TTC549 (cell line): Measurements from ENCODE around the gene ANKS1B.
"Not testable (repeated sequence)": the region's sequence is repeated elsewhere in the genome, so short reads cannot be mapped to it uniquely, and the experiment has no call there.

ENCODE experiments used
- FAIRE-seq: peaks from 2 replicates; lab custom pipeline; 2012; peaks lifted over from hg19 to GRCh38; lab: Jason Lieb, UNC

Gene ANKS1B

DNA sequence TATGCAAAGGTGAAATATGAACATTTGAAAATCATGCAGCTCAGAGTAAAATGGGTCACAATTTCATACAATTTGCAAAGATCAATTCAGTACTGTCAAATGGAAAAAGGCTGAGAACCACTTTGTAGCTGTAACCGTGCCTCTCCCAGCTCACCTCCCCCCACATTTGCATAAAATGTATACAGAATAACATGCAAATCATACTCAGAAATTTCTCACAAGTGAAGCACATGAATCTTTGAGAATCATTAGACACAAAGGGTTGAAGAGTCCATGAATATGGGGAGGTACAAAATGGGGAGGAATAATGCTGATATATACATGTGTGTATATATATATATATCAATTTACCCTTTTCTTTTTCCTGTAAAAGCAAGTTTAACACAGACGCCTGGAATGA lies 1177.5 kb downstream of the ANKS1B start:
- no peak for FAIRE-seq

DNA sequence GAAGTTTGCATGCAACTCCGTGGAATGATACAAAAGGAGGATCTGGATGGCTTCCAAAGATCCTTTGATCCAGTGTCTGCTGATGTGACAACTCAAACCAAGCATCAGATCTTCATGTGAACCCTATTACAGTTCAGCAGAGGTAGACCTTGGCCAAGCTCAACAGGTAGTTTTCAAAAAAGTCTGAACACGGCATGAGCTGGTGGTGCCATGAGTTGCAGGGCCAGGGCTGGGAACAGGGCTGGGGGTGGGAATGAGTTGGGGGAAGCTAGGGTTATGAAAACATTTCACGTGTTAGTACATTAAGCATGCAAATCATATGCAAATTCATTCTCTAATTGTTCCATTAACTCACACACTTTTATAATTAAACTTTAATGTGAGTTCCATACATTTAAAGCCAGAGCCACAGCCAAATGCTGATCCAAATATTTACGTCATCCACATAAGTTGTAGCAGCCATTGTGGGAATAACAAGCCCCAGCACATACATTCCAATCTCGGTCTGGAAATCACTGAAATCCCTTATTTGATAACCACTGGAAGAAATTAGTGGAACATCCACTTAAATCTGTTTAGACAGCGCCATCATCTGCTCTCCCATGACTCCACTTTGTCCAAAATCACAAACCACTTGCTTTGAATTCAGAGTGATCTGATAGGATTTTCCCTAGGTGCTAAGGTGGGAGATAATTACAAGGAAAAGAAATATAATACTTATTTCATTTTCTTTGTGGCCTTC lies 1181.1 kb downstream of the ANKS1B start:
- no peak for FAIRE-seq

DNA sequence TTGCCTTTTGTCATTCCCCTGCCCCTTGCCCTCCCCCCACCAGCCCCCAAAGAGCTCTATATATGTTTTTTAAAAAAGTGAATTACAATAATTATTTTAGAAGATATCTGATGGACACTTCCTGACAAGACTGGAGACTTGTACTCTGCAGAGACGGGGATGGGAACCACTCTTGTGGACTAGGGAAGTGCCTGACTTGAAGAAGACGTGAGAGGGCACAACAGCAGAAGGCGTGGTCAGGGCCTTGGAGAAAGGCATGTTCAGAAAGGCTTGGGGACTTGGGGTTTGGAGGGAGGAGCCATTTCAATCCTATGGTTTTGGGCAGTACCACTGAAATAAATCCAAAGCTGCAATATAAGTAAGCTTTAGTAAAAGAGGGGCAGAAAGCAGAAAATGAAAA lies 1184.9 kb downstream of the ANKS1B start:
- FAIRE-seq = no peak

DNA sequence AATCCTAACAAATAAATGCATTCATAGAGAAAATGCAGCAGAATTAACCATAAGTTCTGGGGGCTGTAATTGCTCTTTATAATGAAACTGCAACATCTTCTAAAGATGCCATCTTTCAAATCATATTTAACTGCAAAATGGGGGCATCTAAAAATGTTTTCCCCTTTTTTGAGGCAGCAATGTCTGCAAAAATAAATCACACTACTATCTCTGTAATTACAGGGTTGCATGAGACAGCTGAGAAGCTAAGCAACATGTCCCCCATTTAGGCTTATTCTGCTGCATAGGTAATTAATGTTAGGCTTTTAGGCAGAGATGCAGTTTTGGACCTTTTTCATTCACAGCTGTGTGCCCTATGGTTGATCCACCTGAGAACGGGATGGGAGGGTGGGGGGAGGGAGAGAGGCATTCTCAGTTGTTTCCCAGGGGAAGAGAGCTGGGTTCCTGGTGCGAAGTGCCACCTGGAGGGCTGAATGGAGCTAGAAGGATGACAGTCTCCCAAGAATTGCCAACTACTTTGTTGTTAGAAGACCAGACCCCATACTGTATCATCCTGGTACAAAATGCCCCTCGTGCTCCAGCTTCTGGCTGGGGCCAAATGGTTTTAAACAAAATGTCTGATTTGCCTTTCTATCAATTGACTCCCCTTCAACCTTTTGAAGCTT lies 1185.5 kb downstream of the ANKS1B start:
- no peak for FAIRE-seq

DNA sequence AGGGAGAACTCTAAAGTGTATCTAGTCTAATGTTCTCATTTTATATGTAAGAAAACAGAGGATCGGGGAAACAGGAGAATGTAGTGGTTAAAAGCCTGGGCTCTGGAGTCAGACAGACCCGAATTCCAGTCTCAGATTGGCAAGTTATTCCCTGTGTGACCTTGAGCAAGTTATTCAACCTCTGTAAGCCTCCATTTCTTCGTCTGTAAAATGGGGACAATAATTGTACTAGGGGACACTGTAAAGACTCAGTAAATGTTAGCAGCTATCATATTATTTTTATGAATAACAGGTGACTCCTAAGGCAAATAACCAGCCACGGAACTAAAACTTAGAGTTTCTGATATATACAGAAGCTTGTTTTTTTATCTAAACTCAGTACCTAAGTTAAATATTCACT lies 1187.5 kb downstream of the ANKS1B start:
- no peak for FAIRE-seq

DNA sequence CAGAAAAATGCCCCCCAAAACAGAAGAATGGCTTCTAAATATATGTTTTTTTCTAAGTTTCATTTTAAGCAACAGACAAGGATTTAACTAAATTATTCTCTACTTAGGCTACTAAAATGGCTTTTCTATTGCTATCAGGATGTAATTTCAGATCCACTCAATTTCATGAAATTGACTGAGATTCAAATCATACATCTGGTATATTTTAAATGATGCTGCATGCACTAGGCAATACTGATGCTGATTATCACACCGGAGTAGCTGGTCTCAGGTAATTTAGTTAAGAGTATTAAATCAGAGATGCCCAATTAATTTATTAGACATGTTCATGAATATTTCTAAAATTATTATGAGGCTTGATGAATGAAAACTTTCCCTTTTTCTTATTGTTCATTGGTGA lies 1188.0 kb downstream of the ANKS1B start:
- no peak for FAIRE-seq

DNA sequence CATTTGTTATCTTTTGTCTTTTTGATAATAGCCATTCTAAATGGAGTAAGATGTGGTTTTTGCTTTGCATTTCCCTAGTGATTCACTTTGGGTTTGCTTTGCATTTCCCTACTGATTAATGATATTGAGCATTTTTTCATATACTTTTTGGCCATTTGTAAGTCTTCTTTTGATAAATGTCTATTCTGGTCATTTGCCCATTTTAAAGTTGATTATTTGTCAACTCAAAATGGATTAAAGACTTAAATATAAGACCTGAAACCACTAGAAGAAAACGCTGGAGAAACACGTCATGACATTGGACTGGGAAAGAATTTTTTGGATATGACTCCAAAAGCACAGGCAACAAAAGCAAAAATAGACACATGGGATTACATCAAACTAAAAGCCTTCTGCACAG lies 1191.6 kb downstream of the ANKS1B start:
- FAIRE-seq = no peak

DNA sequence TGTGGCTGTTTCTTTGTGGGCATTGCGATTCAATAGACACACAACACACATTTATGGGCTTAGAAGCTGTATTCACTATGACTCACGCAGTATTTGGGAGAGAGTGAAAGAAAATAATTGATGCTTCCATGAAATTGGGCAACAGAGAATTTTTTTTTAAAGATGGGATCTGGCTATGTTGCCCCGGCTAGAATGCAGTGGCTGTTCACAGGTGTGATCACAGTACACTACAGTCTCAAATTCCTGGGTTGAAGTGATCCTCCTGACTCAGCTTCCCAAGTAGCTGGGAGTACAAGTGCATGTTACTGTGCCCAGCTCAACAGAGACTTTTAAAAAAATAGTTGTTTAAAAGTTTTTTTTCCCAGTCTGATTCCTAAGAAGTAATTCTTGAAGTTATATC lies 1193.3 kb downstream of the ANKS1B start:
- no peak for FAIRE-seq

DNA sequence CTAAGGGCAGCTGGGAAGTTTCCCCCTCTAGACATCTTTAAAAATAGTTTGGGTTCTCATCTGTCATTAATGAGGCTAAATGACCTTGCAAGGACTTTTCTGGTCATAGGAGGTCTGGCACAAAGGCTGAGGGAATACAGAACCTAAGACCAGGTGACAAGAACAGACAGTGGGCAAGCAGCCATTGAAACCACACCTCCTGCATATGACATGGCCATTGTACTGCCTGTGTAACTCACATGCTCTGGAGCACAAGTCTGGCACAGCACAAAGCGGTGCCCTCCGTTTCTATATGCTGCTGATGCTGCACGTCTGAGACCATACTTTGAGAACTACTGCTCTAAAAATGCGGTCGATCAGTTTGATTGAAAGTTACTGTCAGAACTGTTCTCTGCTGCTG lies 1196.3 kb downstream of the ANKS1B start:
- no peak for FAIRE-seq

DNA sequence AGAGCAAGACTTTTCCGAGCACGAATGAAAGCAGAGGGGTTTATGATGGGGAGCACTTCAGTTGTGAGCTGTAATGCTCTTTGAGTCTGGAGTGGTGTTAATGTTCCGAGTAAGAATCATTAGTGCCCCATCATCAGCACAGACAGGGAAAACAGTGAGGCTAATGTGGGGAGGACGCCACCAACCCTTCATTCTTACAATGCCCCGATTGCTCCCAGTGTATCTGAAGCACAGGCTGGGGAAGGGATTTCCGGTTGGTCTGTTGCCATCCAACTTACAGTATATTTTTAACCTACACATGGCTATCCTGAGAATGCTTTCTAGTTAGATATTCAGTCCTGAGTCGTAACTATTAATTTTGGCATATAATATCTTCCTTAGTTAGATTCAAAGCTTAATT lies 1198.1 kb downstream of the ANKS1B start:
- FAIRE-seq = no peak

DNA sequence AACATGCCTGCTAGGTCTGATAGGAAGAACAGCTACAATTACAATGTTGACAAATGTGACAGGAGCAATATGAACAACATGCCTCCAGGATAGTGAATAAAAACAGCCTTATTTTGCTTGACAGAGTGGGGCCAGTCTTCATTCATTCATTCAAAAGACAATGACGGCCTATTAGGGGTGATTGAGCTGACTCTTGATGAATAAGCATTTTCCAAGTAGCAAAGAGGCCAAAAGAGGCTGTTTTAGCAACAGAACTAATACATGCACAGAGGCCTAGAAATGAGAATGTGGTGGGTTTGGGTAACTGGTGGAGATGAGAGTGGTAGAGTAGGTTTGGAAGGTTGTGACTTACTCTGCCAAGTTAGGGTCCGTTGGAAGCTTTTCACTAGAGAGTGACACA lies 1201.3 kb downstream of the ANKS1B start:
- FAIRE-seq = no peak

DNA sequence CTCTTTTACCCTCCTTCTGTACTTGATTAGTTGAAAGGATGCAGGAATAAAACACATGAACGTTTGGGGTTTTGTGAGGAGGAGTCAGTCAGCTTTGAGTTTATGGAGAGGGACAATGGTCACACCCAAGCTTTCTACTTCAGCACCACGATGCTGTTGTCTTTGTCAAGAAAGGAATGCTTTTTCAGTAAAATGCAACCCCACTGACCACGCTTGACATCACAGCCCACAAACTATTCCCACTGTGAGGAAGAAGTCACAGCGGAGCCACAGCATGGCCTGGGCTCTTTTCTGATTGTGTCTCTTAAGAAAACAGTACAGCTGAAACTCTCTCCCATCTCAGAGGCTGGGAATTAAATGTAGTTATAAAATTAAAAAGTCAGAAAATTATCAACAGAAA lies 1204.5 kb downstream of the ANKS1B start:
- no peak for FAIRE-seq

DNA sequence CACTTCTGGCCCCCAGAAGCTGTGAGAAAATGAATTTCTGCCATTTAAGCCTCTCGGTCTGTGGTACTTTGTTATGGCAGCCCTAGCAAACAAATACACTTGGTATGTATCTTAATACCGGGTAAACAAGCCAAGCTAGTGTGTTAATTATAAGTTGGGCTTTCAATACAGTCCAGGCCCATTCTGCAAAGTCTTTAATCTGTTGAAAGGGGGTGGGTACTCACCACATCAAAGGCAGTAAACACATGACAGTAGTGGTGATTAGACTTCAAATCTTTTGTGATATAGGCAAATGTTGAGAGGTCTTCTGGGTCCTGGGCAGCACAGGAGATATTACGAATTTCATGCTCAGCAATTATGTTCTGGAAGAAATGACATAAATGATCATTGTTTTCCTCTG lies 1211.9 kb downstream of the ANKS1B start:
- no peak for FAIRE-seq

DNA sequence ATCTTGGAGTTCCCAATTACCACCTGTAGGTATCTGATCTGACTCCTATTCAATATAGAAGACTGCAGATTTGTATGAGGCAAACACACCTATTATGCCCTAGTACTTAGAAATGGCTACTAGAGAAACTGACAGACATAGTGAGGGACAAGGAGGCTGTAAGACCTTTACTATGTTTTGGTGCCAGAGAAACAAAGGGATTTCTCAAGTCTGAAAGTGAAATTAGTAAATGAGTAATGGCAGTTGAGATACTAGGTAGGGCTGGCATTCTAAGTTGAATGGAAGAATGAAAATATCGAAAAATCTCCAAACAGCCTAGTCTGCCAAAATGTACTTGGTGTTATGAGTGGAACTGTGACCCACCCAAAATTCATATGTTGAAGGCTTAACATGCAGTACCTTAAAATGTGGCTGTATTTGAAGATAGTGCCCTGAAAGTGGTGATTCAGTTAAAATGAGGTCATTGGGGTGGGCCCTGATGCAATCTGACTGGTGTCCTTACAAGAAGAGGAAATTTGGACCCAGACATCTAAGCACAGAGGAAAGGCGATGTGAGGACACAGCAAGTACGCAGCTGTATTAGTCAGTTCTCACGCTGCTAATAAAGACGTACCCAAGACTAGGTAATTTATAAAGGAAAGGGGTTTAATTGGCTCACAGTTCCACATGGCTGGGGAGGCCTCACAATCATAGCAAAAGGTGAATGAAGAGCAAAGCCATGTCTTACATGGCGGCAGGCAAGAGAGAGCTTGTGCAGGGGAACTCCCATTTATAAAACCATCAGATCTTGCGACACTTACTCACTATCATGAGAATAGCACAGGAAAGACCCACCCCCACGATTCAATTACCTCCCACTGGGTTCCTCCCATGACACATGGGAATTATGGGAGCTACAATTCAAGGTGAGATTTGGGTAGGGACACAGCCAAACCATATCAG lies 1212.7 kb downstream of the ANKS1B start:
- FAIRE-seq = no peak

DNA sequence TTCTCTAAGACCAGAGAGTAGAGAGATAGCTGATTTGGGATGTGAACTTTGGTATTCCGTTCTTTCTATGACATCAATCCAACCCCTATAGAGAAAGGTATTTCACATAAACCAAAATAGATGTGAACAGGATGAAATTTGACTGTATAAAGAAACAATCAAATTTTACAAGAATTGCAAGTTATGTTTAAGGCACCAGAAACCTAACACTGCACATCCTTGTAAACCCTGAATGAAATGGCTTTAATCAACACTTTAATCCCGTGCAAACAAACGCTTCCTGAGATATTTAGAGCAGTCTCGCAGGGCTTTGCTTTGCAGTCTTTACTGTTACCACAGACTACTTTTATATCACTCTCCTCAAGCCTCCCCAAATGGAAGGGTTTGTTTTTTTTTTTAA lies 1214.5 kb downstream of the ANKS1B start:
- no peak for FAIRE-seq

DNA sequence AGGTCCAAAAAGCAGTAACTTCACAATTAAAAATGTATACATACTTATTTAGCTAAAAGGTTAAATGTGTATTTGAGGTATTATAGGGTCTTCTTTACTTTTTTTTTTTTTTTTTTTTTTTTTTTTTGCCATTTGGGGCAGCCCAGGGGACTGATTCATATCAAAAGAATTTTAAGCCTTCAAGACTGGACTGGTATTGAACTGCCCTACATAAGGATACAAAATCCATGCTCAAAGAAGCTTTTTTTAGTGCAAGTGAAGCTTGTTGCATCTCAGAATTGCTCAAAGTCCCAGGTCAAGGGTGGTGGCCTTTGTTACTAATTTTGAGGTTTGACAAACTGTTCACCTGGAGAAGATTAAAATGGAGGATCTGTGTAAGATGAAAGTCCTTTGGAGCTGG lies 1215.7 kb downstream of the ANKS1B start:
- no peak for FAIRE-seq

DNA sequence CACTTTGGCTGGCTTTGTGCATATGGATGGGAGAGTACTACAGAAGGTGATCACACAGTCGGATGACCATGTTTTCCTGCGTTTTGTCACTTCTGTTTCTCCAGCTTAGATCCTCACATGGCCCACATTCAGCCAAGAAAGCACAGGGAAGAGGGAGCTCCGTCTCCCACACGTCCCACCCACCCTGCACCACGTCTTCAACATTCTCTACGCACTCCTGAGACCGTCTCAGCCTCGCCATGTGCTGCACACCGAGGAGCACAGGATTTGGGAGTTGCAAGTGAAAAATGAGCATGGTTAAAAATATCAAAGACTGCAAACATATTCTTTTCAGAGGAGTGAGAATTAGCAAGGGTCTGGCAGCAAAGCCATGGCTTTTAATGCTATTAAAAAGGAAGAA lies 1217.5 kb downstream of the ANKS1B start:
- no peak for FAIRE-seq

DNA sequence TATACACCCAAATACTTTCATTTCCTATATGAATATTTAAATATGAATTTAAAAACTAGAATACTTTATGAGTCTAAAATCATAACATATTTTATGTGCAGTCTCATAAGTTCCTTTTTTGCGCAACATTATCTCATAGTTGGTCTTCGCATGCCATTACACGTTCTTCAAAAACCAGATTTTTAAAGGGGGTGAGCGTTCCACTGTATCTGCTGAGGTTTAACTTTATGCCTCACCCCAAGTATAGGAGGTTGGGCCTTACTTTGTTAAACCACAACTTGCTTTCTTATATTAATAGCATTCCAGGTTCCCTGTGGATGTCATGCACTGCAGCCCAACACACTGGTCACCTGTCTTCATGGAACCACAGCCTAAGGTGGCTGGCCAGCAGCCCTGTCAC lies 1221.1 kb downstream of the ANKS1B start:
- FAIRE-seq = no peak

DNA sequence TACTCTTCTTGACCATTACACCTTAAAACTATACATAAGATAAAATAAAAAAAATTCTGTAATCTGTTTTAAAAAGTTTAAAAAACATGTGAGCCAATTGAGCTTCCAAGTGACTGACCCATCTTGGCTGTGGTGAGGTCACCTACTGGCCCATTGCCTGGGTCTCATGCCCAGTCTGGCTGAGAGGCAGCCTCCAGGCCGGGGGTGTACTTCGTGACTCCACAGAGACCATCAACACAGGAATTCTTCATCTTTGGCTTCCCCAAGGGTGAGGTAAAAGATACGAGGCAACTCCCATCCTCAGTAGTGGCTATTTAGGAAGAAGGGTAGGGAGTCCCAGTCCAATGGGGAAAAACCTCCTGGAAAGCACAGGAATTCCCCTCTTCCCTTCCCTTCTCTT lies 1226.4 kb downstream of the ANKS1B start:
- FAIRE-seq = no peak

DNA sequence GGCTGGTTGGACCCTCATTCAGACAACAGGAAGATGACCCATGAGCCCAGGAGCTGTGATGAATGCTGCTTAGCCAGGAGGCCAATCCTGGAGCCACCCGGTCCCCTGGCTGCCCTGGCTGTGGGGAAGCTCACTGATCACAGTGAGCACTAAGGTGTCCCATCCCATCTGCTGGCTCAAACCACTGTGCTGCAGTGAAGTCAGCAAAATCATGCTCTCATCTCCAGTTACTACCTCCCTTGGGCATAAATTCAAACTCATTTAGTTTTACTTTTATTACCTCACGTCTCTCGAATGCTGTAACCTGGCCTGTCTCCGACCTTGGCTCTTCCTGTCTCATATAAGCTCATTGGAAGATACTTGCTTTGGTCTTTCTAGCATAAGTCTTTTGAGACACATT lies 1227.3 kb downstream of the ANKS1B start:
- no peak for FAIRE-seq

DNA sequence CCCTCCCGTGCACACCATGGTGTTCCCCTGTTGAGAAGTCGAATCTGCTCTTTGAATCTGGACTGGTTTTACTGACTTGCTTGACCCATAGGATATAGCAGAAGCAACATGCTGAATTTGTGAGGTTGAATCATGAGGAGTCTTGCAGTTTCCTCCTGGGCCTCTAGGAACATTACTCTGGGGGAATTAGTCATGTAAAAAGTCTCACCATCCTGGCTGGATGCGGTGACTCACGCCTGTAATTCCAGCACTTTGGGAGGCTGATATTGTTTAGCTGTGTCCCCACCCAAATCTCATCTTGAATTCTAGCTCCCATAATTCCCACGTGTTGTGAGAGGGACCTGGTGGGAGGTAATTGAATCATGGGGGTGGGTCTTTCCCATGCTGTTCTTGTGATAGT lies 1228.9 kb downstream of the ANKS1B start:
- not testable (repeated sequence) for FAIRE-seq

DNA sequence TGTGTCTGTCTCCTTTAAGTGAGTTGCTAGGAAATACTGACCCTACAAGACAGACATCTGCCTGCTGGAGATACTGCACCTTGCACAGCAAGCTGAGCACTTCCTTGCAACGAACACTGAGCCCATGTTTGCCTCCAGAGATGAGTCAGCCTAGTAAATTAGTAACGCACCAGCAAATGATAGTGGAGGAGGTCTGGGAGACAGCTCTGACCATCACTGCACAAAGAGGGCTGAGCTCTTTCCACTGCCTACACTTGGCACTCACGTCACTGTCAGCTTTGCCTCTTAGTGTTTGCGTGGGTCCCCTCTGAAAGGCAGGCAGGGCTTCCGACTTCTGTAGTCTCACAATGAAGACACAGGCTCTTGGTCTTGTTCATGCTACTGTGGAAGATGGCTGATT lies 1230.6 kb downstream of the ANKS1B start:
- FAIRE-seq = no peak

DNA sequence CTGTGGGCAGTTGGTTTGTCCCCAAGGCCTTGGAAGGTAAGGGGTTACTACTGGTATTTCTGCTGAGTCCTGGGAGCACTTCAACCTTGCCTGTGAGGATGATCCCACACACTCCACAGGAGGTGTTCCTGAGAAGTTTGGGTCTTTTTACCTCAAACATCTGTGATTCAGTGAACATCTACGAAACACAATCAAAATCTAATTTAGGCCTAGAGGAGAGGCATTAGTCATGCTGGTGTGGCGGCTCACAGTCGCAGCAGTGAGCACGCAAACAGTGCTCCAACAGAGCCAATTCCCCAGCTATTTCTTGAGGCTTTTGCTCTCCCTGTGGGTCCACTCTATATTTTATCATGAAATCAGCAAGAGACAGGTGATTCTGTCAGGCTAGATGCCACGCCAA lies 1232.0 kb downstream of the ANKS1B start:
- FAIRE-seq = no peak
